Fibroblast of the aortic adventitia (primary cell): ENCODE measurements around the gene KCNAB1. TPM values are rescaled to one million over a fixed set of nuclear protein-coding genes. Genes with fewer than 3 reads are reported as not detected.

Experiments used
- DNase-seq: peaks from one replicate; pipeline ENCODE4 v3.0.0-alpha.2; 2010; ENCODE audit warnings: low read depth
- H3K4me3 ChIP-seq: 2 replicates; pipeline ENCODE4 v1.5.1; 2011; ENCODE audit warnings: low read depth, mild to moderate bottlenecking, control low read depth, low read length, moderate library complexity
- total RNA-seq: library from RNA; depleted of rRNA; stranded (reverse); fragments of >200 nt; gene quantifications from 2 replicates; pipeline ENCODE4 v1.2.3, GENCODE V29; 2012; ENCODE audit warnings: low replicate concordance
- TF ChIP-seq, protein P1 (sequence below): IDR thresholded peaks from 2 replicates; pipeline ENCODE4 v1.5.1; 2011; ENCODE audit warnings: mild to moderate bottlenecking, low read length, control low read depth, inconsistent platforms; ENCODE audit not compliant: insufficient read depth

The KCNAB1 gene
- total RNA-seq, 1 donor, result 3.3 TPM

DNA sequence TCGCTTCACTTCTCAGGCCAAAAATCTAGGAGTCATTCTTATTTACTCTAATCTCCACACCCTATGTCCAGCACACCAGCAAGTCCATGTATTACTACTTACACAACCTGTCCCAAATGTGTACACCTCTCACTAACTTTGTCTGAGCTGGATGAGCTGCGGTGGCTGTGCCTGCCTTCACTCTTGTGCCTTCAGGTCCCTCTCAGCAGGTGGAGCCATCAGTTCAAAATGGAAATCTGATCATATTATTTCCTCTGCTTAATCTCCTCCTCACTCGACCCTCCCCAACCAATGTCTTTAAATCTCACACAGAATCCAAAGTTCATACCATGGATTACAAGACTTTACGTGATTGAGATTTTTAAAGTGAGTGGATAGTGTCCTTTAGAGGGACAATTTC is 351.8 kb downstream of the KCNAB1 start:
- DNase-seq, result no peak
- H3K4me3 ChIP-seq, result no peak overlapping the region
- TF ChIP-seq, protein P1, sequence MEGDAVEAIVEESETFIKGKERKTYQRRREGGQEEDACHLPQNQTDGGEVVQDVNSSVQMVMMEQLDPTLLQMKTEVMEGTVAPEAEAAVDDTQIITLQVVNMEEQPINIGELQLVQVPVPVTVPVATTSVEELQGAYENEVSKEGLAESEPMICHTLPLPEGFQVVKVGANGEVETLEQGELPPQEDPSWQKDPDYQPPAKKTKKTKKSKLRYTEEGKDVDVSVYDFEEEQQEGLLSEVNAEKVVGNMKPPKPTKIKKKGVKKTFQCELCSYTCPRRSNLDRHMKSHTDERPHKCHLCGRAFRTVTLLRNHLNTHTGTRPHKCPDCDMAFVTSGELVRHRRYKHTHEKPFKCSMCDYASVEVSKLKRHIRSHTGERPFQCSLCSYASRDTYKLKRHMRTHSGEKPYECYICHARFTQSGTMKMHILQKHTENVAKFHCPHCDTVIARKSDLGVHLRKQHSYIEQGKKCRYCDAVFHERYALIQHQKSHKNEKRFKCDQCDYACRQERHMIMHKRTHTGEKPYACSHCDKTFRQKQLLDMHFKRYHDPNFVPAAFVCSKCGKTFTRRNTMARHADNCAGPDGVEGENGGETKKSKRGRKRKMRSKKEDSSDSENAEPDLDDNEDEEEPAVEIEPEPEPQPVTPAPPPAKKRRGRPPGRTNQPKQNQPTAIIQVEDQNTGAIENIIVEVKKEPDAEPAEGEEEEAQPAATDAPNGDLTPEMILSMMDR, result no peak

DNA sequence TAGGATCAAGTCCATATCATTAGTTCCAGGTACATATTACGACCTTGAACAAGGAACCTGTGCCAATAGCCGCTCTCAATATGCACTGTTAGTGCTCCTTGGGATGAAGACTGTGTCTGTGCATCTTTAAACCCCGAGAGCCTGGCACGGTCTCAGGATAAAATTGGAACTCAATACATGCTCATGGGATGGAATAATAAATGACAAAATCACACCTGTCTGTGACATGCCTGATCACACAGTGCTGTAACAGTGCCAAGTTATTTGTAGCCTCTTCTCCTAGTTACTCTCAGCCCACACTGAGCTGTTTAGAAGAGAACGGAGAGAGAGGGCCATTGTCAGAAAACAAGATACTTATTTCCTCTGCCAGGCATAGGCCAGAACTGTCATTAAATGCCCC is 352.3 kb downstream of the KCNAB1 start:
- DNase-seq, result no peak
- TF ChIP-seq, protein P1, result no peak

DNA sequence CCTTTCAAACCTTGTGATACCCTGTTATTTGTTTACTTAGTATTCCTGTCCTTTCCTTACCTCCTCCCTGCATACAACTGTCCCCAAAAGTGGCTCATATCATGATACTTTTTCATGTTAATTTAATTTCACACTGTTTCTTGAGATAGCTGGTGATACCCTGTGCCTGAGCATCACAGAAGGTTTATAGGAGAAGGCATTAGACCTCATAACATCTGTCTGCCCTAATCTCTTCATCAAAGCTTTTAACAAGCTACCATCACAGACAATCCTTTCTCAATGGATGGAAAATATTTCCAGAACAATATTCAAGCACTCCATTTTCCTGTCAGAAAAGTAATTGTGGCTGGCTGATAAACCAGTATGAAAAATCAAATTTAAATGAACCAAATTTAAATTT is 353.0 kb downstream of the KCNAB1 start:
- H3K4me3 ChIP-seq, result no peak overlapping the region
- DNase-seq, result no peak
- TF ChIP-seq, protein P1, result no peak

More for the DNA sequence above, 352.3 kb downstream of the KCNAB1 start:
- H3K4me3 ChIP-seq, result no peak overlapping the region

DNA sequence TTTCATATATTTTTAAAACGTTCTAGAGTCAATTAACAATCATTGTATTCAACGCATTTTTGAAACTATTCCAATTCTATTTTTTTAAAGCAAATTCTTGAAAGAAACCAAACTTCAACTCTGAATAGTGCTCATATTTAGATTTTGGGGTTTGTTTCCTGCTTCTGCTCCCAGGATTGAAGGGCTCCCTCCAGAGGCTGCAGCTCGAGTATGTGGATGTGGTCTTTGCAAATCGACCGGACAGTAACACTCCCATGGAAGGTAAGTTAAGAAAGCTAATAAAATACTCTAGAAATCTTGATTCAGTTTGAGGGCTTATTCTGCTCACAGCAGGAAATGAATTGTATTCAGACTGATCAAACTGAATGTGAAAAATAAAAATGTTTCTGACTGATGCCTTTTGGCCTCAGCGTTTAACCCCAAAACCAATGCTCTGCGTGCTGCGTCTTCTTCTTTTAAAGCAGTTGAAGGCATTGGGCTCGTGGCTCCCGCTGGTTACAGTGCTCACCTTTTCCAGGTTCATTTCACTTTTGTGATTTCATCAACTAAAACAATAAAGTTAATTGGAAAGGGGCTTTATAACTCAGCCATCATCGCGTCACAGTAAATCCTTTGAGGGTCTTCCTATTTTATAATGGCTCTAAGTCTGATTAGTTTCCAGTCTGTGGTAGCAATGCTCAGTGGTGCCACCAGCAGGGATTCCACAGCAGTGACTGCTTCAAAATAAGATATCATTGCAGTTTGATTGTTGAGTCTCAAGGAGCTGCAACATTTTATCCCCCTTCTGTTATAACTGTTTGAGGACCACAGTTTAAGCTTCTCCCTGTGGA is 354.4 kb downstream of the KCNAB1 start:
- no peak for DNase-seq
- TF ChIP-seq, protein P1, result peak; percentile 58
- H3K4me3 ChIP-seq, result no peak overlapping the region

DNA sequence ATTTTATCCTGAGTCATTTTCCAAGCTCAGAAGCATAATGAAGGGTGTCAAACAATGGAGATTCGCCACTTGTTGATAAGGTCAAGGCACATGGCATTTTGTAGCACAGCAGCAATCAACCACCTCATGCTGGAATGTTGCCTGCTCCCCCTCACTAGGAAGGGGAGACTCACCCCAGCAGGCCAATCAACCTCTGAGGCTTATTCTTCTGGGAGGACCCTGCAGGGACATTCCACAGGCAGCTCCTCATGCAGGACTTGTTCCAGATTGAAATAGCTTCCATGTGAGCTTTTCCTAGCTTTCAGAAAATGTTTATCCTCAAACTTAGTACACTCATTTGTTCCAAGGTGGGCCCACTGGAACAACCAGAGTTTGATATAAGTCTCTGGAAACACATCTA is 356.9 kb downstream of the KCNAB1 start:
- peak; percentile 79 for DNase-seq
- TF ChIP-seq, protein P1, result no peak
- no peak overlapping the region for H3K4me3 ChIP-seq

DNA sequence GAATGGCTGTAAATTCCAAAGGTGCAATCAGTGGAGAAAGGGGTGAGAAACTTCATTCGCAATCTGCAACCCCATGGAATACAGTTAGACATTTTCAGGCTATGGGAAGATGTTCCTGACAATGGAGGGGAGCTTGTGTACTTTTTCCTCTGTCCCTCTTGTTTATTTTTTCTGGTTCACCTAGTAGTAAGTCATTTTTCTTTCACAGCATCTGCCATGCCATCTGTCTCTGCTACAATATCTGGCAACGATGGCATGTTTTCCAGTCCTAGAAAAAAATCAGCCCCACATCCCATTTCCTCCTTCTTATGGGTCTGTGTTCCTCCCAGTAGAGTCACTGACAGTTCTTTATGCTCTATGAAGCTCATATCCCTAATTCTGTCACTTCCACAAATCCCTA is 358.5 kb downstream of the KCNAB1 start:
- no peak for DNase-seq
- TF ChIP-seq, protein P1, result no peak
- no peak overlapping the region for H3K4me3 ChIP-seq
